DOHH2 (cell line): ENCODE results near the gene FOXO6.

ENCODE experiments used
- CTCF ChIP-seq: fragments of 200-600 bp; sonication (generic); IDR thresholded peaks from one replicate; pipeline ENCODE4 v1.5.1; 2014; ENCODE audit warnings: antibody characterized with exemption, mild to moderate bottlenecking, low read depth, low read length; ENCODE audit not compliant: poor library complexity, severe bottlenecking
- EZH2phosphoT487 ChIP-seq: fragments of 200-600 bp; sonication (generic); IDR thresholded peaks from 2 replicates; pipeline ENCODE4 v1.6.1; 2017; ENCODE audit warnings: borderline replicate concordance, mild to moderate bottlenecking, antibody characterized with exemption, low read length, moderate library complexity, mixed read lengths

GRCh38 chr1:41431490-41432350 lies 70.5 kb downstream of the FOXO6 start:
- TF ChIP-seq CTCF (no peak), EZH2phosphoT487 (no peak)
